ENCODE measurements around the gene LMAN2L.

LMAN2L gene

GRCh38 chr2:96739633-96740428, at the start of gene LMAN2L:
TSS of gene LMAN2L (minus strand) at chr2:96740064. CDS start at chr2:96740040, 24 bp downstream.
- DNase-seq (ENCODE audit: low spot score): peak; percentile 99

DNA sequence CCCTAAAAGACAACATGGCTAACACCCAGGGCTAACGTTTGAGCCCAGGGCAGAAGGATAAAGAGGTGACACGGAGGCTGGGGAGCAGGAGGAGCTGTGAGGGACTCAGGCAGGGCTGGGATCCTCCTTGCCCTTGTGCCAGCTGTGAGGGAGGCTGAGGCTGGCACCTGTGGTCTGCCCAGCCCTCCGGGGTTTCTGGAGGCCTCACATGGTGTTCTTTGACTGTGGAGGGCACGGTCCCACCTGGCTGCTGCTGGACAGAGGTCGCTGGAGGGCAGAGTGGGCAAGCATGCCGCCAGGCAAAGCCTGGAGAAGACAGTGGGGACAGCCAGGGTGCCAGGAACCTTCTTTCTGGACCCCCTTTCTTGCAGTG, 49.4 kb upstream of the LMAN2L start:
- DNase-seq (ENCODE audit: low spot score): no peak

- DNase-seq (ENCODE audit: low spot score): no peak
These were observed 48.8 kb upstream of the LMAN2L start for GRCh38 chr2:96788442-96789244.

GRCh38 chr2:96787411-96787810, 47.5 kb upstream of the LMAN2L start:
- no peak for DNase-seq (ENCODE audit: low spot score)

GRCh38 chr2:96783388-96783787, 43.5 kb upstream of the LMAN2L start:
- no peak for DNase-seq (ENCODE audit: low spot score)

DNA sequence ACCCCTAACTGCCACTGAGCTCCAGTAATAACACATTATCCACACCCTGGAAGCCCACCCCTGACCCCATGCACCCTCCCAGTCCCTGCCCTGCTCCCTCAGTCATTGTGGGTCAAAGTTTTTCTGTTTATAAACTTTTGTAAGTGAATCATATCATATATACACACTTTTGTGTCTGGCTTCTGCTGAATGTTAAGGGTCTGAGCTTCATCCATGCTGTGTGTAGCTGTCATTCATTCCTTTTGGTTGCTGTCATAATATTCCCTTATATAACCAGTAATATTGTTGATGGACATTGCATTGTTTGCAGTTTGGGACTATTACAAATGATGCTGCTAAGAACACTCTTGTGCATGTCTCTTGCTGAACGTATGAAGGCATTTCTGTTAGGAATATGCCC, 35.3 kb upstream of the LMAN2L start:
- no peak for DNase-seq (ENCODE audit: low spot score)

DNA sequence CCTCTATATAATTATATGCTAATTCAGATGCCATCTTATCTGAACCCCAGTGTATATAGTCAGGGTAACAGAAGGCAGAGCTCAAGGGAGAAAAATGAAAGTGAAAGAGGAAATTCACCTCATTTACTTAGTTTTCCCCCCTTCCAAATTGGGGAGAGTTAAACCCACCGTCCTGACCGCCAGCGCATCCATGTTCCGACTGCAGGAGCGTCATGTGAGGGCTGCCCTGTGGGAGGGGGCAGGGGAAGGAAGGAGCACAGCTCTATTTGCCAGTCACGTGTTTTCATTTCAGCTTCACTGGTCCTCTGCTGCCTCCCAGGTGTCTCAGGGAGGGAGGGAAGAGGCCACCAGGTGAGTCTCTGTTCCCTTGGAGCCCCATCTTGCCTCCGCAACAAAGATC, 34.1 kb upstream of the LMAN2L start:
- no peak for DNase-seq (ENCODE audit: low spot score)

- no peak for DNase-seq (ENCODE audit: low spot score)
These were observed 33.2 kb upstream of the LMAN2L start for GRCh38 chr2:96772903-96773671.

DNA sequence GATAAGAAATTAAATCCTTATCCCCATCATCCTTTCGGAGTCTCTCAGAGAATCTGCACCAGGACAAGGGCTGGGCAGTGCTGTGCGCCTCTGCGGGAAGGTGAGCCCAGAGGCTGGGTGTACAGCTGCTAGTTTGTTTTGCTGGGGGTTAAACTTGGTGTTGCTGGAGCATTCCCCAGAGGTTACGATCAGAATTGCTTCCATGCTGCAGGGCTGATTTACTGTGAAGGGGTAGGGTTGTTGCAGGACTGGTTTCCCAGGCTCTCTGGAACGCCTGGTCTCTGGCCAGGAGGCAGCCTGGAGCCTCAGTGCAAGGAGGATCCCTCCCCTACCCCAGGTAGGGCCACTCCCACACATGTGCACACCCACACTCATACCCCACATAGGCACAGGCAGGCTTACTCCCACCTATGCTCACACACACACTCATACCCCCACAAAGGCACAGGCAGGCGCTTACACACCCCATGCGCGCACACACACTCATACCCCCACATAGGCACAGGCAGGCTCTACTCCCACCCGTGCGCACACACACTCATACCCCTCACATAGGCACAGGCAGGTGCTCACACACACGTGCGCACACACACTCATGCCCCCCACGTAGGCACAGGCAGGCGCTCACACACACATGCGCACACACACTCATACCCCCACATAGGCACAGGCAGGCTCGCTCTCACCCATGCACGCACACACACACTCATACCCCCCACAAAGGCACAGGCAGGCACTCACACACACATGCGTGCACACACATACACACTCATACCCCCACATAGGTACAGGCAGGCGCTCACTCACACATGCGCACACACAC, 32.1 kb upstream of the LMAN2L start:
- no peak for DNase-seq (ENCODE audit: low spot score)

GRCh38 chr2:96770442-96771202, 30.8 kb upstream of the LMAN2L start:
- DNase-seq (ENCODE audit: low spot score): no peak

DNA sequence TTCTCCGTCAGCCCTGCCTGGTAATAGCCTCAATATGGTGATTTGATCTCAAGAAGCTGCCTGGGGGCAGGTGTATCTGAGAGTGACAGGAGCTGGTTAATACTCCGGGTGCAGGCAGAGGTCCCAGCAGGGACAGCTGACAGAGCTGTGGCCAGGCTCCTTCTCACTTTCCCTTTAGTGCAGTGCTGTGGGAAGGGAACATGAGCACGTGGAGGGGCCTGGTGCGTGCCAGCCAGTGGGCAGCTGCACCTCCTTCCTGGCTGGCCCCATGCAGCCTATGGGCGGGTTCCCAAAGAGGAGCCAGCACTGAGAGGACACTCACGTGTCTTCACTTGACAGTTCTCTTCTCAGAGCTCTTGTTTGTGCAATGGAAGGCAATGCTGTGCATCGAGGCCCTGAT, 29.9 kb upstream of the LMAN2L start:
- no peak for DNase-seq (ENCODE audit: low spot score)

GRCh38 chr2:96768083-96768561, 28.3 kb upstream of the LMAN2L start:
- DNase-seq (ENCODE audit: low spot score): no peak

- no peak for DNase-seq (ENCODE audit: low spot score)
These were observed 27.4 kb upstream of the LMAN2L start for GRCh38 chr2:96767135-96767871.

- no peak for DNase-seq (ENCODE audit: low spot score)
These were observed 24.4 kb upstream of the LMAN2L start for GRCh38 chr2:96764253-96764637.

GRCh38 chr2:96763511-96764252, 23.8 kb upstream of the LMAN2L start:
- DNase-seq (ENCODE audit: low spot score): no peak

DNA sequence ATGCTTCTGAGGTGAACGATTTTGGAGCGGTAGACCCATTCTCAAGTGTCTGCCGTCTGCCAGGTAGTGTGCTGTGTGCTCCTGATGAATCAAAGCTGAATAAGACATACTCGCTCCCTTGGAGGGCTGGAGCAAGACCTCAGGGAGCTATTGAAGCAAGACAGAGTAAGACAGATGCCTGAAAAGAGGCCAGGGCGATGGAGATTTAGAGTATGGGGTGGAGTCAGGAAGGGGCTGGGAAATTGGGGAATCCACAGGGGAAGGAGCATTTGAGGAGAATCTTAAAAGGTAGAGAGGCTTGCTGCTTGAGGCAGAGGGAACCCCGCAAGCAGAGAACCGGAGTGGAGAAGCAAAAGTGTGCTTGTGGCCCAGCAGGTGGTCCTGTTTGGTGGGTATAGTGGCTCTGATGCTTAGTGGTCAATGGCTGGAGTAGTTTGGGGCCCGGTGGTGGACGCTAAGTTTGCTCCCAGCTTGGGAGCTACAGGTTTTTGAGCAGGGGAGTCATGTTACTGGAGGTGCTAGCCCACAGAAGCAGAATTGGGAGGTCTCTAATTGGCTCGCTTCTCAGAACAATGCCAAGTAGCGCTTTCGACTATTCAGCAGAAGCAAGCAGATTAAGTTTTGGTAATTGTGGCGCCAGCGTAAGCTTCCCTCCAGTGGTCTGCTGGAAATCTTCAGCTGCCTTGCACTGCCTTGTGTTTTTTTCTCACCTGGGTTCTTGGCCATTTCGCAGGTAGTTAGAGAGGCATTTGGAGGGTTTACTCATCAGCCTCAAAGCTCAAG, 22.9 kb upstream of the LMAN2L start:
- DNase-seq (ENCODE audit: low spot score): no peak

DNA sequence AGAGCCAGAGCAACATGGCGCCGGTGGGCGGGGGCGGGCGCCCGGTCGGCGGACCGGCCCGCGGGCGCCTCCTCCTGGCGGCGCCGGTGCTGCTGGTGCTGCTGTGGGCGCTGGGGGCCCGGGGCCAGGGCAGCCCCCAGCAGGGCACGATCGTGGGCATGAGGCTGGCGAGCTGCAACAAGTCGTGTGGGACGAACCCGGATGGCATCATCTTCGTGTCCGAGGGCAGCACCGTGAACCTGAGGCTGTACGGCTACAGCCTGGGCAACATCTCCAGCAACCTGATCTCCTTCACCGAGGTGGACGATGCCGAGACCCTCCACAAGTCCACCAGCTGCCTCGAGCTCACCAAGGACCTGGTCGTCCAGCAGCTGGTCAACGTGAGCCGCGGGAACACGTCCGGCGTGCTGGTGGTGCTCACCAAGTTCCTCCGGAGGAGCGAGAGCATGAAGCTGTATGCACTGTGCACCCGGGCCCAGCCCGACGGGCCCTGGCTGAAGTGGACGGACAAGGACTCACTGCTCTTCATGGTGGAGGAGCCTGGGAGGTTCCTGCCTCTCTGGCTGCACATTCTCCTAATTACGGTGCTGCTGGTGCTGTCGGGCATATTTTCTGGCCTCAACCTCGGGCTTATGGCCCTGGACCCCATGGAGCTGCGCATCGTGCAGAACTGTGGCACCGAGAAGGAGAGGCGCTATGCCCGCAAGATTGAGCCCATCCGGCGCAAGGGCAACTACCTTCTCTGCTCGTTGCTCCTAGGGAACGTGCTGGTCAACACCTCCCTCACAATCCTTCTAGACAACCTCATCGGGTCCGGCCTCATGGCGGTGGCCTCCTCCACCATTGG, 21.3 kb upstream of the LMAN2L start:
- DNase-seq (ENCODE audit: low spot score): no peak

Data from kidney capillary endothelial cell (primary cell).